HG02885 (cell line): Measurements from ENCODE around the gene CCDC27.
"Not testable (repeated sequence)": the region's sequence is repeated elsewhere in the genome, so short reads cannot be mapped to it uniquely, and the experiment has no call there.

Experiments used
- ATAC-seq: cut with Tn5 transposase; IDR thresholded peaks from one replicate; pipeline ENCODE4 v1.9.1; 2021; ENCODE audit warnings: mild to moderate bottlenecking; ENCODE audit not compliant: unreplicated experiment, poor library complexity

CCDC27 gene

GRCh38 chr1:3717715-3718601 is 34.3 kb upstream of the CCDC27 start:
- no peak for ATAC-seq

GRCh38 chr1:3718764-3719163 is 33.5 kb upstream of the CCDC27 start:
- ATAC-seq, result no peak

- ATAC-seq, result no peak
These were observed 30.2 kb upstream of the CCDC27 start for GRCh38 chr1:3721955-3722465.

GRCh38 chr1:3722846-3723245 is 29.4 kb upstream of the CCDC27 start:
- no peak for ATAC-seq

- ATAC-seq, result not testable (repeated sequence)
These were observed 27.7 kb upstream of the CCDC27 start for GRCh38 chr1:3724416-3725030.

- ATAC-seq, result no peak
These were observed 26.9 kb upstream of the CCDC27 start for GRCh38 chr1:3725366-3725765.

- ATAC-seq, result no peak
These were observed 25.0 kb upstream of the CCDC27 start for GRCh38 chr1:3727042-3727824.

- no peak for ATAC-seq
These were observed 24.1 kb upstream of the CCDC27 start for GRCh38 chr1:3727825-3728776.

GRCh38 chr1:3729594-3730542 is 22.4 kb upstream of the CCDC27 start:
- ATAC-seq, result no peak

- no peak for ATAC-seq
These were observed 21.6 kb upstream of the CCDC27 start for GRCh38 chr1:3730543-3731247.

- ATAC-seq, result no peak
These were observed 20.4 kb upstream of the CCDC27 start for GRCh38 chr1:3731583-3732433.

- no peak for ATAC-seq
These were observed 19.7 kb upstream of the CCDC27 start for GRCh38 chr1:3732434-3733093.

- ATAC-seq, result no peak
These were observed 19.0 kb upstream of the CCDC27 start for GRCh38 chr1:3733094-3733882.

GRCh38 chr1:3733883-3734589 is 18.2 kb upstream of the CCDC27 start:
- ATAC-seq, result no peak

- ATAC-seq, result no peak
These were observed 17.6 kb upstream of the CCDC27 start for GRCh38 chr1:3734602-3735001.
